GM21423 (cell line): ENCODE results near the gene CTRB2.

ENCODE experiments used
- ATAC-seq: cut with Tn5 transposase; IDR thresholded peaks from one replicate; pipeline ENCODE4 v1.9.1; 2021; ENCODE audit warnings: mild to moderate bottlenecking, moderate library complexity; ENCODE audit not compliant: unreplicated experiment

The CTRB2 gene

DNA sequence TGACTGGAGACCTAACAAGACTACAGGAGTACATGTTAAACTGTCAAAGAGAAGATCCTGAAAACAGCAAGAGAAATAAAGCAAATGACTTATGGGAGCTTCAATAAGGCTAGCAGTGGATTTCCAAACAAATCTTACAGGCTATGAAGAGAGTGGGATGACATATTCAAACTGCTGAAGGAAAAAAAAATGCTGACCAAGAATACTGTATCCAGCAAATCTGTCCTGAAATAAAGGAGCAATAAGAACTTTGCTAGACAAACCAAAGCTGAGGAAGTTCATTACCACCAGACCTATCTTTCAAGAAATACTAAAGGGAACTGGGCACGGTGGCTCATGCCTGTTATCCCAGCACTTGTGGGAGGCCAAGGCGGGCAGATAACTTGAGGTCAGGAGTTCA, 30.0 kb downstream of the CTRB2 start:
- ATAC-seq: no peak

DNA sequence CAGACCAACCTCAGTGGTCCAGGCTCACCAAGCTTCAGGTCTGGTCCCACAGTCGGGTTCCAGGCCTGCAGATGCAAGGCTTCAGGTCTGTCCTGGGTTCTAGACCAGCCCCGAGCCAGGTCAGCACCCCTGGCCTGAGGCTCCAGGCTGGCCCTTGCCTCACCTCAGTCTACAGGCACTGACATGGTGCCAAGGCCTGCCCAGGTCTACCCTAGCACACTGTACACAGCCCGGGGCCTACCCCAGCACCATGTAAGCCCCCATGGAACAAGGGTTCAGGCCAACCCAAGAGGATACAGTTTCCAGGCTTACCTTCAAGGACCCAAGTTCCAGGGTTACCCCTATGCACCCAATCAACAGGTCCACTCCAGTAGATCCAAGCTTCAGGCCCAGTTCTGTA, 31.9 kb downstream of the CTRB2 start:
- ATAC-seq: no peak

DNA sequence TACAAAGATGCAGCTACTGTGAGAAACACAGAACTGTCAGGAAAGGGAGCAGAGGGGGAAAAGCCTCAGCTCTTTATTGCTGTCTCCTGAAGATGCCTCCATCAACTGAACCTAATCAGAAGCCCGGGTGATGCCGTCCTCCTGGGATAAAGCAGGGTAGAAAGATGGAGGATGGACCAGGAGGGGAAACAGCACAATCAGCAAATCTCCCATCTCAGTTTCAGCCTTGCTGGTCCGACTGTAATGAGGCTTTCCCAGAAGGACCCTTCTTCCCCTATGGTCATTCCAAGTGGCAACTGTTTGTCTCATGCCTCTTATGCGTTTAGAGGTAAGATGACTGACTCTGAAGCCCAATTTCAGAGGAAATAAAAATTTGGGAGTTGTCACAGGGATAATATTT, 34.4 kb downstream of the CTRB2 start:
- ATAC-seq: no peak

DNA sequence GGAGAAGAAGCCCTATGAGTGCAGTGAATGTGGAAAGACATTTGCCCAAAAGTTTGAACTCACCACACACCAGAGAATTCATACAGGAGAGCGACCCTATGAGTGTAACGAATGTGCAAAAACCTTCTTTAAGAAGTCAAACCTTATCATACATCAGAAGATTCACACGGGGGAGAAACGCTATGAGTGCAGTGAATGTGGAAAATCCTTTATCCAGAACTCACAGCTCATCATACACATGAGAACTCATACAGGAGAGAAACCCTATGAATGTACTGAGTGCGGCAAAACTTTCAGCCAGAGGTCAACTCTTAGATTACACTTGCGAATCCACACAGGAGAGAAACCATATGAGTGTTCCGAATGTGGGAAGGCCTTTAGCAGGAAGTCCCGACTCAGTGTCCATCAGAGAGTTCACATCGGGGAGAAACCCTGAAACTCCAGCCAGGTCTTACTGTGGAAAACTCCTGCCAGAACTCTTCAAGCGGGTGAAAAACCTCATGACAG, 37.0 kb downstream of the CTRB2 start:
- ATAC-seq: no peak

DNA sequence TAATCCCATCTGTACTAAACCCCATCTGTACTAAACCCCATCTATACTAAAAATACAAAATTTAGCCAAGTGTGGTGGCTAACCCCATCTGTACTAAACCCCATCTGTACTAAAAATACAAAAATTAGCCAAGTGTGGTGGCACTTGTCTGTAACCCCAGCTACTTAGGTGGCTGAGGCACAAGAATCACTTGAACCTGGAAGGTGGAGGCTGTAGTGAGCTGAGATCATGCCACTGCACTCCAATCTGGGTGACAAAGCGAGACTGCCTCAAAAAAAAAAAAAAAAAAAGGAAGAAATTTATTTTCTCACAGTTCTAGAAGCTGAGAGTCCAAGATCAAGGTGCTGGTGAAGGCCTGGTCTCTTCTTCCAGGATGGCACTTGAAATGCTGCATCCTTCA, 46.6 kb downstream of the CTRB2 start:
- ATAC-seq: no peak
